Adrenal gland (tissue), 5 donors: ENCODE results near the gene ATG101.
A peak's percentile ranks its signal among the peaks of the same experiment; 100 is the strongest.

Source experiments
- POLR2A ChIP-seq, 2 donors: fragments of 450-650 bp; IDR thresholded peaks; one replicate each; pipeline ENCODE4 v1.6.1; 2017; ENCODE audit warnings: antibody characterized with exemption in 2 of 2, mild to moderate bottlenecking in 2 of 2, moderate library complexity in 1 of 2
- TF ChIP-seq, protein P1 (sequence below), 6 experiments: fragments of 450-650 bp in 4 of 6; fragments of 200-600 bp in 2 of 6; sonication (generic) in 1 of 6; IDR thresholded peaks; 1 replicate in 5 of 6; 2 replicates in 1 of 6; pipeline versions ENCODE4 v1.5.1 to v1.8.0; 2016 to 2021; ENCODE audit warnings: antibody characterized with exemption in 6 of 6, mild to moderate bottlenecking in 2 of 6, moderate library complexity in 1 of 6
- donor health status: DM: no; HTN: no; CAD: no.

DNA sequence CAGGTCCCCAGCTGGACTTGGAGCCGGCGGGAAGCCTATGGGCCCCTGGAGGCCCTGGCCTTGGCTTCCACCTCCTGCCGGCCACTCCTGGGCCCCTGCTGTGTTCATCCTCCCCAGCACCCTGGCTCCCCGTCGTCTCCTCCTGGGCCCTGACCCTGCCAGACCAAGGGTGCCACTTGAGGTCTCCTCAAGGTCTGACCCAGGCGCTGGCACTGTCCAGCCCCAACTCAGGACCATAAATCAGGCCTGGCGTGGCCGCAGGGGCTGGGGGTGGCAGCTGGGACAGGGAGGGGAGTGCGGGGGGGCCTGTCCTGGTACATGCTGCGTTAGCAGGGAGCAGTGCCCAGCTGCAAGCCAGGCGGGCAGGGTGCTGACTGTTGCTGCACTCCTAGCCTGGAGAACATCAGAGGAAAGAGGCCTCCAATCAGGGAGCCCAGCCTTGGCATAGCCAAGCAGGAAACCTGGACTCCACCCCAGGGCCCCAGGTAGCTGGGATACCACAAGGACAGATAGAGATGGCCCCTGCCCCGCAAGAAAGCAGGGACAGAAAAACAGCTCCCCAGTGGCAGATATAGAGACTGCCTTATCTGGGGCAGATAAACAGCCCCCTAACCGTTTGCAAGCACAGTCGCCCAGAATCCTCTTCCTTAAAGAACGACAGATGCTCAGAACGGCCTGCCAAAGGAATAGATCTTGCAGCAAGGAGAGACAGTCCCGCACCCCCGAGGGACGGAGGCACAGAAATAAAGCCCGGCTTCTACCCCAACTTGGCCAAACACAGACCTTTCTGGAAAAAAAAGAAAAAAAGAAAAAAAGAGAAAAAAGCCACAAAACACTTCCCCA is 6.5 kb upstream of the ATG101 start:
- TF ChIP-seq, protein P1, sequence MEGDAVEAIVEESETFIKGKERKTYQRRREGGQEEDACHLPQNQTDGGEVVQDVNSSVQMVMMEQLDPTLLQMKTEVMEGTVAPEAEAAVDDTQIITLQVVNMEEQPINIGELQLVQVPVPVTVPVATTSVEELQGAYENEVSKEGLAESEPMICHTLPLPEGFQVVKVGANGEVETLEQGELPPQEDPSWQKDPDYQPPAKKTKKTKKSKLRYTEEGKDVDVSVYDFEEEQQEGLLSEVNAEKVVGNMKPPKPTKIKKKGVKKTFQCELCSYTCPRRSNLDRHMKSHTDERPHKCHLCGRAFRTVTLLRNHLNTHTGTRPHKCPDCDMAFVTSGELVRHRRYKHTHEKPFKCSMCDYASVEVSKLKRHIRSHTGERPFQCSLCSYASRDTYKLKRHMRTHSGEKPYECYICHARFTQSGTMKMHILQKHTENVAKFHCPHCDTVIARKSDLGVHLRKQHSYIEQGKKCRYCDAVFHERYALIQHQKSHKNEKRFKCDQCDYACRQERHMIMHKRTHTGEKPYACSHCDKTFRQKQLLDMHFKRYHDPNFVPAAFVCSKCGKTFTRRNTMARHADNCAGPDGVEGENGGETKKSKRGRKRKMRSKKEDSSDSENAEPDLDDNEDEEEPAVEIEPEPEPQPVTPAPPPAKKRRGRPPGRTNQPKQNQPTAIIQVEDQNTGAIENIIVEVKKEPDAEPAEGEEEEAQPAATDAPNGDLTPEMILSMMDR (IDR thresholded peaks at IDR 0.05) = no peak
- peak in 1 of 2 donors; percentile 37 for TF ChIP-seq POLR2A (IDR thresholded peaks at IDR 0.05)
